ENCODE measurements around the gene COL17A1.
A peak's percentile ranks its signal among the peaks of the same experiment; 100 is the strongest.

COL17A1 gene

GRCh38 chr10:104053201-104053600 is 32.5 kb downstream of the COL17A1 start:
- in situ Hi-C loops (cut with HindIII; ENCODE audit: low sequenced_read_pairs): no loop called here
- DNase-seq (ENCODE audit: low read depth, low spot score): no peak
- H3K4me3 ChIP-seq (ENCODE audit: low read depth, low read length): no peak overlapping the region
- TF ChIP-seq, protein P1, sequence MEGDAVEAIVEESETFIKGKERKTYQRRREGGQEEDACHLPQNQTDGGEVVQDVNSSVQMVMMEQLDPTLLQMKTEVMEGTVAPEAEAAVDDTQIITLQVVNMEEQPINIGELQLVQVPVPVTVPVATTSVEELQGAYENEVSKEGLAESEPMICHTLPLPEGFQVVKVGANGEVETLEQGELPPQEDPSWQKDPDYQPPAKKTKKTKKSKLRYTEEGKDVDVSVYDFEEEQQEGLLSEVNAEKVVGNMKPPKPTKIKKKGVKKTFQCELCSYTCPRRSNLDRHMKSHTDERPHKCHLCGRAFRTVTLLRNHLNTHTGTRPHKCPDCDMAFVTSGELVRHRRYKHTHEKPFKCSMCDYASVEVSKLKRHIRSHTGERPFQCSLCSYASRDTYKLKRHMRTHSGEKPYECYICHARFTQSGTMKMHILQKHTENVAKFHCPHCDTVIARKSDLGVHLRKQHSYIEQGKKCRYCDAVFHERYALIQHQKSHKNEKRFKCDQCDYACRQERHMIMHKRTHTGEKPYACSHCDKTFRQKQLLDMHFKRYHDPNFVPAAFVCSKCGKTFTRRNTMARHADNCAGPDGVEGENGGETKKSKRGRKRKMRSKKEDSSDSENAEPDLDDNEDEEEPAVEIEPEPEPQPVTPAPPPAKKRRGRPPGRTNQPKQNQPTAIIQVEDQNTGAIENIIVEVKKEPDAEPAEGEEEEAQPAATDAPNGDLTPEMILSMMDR (IDR thresholded peaks at IDR 0.05; ENCODE audit: low read depth, low read length): no peak

DNA sequence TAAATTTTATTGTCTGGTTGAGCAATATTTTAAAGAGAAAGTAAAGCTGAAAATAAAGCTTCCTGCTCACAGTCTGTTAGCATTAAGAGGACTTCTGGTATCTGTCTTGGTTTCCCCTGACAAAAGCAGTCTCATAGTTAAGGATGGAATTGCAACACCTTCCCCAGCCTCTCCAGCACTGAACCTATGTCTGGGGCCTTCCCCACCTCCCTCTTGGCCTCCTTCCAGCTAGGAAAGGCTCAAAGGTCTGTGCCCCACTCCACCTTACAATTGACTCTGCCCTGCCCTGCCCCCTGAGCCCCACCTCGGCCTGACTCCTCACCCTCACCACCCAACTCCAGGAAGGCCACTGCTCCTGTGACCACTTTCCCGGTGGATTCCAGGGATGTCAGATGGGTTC is 33.2 kb downstream of the COL17A1 start:
- TF ChIP-seq, protein P1 (IDR thresholded peaks at IDR 0.05; ENCODE audit: low read depth, low read length): no peak
- in situ Hi-C loops (cut with HindIII; ENCODE audit: low sequenced_read_pairs): no loop called here
- DNase-seq (ENCODE audit: low read depth, low spot score): no peak
- H3K4me3 ChIP-seq (ENCODE audit: low read depth, low read length): no peak overlapping the region

DNA sequence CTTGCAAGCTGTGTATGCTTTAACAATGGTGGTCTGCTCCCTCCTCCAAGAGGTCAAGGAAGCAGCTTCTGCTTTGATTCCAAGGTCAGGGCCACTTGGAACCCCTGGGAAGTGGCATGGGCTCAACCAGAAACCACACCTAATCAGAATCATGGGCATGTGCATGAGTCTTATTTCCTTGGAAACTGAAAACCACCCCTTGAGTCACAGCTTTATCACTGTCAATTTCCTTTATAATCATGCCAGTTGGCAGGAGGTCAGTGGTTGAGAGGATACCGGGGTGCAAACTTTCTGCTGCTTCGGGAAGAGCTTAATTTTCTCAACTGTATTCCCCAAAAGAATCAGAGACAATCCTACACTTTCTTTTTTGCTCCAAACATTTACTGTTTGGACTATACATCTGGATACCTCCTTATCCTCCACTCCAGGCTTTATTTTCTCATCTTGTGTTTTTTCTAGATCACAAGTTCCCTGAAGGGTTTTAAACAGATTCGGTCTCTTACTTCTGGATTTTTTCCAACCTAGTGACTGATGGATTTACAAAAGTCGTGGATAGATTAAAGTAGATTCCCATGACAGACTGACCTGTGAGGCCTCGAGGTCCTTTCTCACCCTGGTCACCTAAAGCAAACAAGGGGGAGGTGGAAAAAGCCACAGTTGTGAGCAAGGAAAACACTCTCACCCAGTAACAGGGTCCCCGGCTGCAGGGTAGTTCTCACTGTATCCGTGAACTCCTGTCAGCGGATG is 36.0 kb downstream of the COL17A1 start:
- no peak overlapping the region for H3K4me3 ChIP-seq (ENCODE audit: low read depth, low read length)
- peak; percentile 67 for DNase-seq (ENCODE audit: low read depth, low spot score)
- TF ChIP-seq, protein P1 (IDR thresholded peaks at IDR 0.05; ENCODE audit: low read depth, low read length): no peak
- in situ Hi-C loops (cut with HindIII; ENCODE audit: low sequenced_read_pairs): no loop called here

DNA sequence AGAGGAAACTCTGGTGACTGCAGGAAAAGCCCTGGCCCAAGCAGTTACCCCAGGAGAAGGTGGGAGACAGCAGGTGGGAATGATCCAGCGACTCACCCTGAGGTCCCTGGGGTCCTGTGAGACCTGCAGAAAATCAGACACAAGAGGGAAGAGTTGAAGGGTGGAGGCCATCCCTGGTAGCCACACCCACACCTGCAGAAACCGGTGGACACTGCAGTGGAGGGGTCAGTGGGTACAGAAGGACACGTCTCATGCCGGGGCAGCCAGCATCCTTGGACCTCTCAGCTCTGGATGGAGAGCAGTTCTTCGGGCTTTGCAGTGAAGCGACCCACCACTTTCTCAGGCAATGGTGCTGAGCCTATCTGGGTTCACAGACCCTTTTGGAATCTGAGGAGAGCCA is 39.0 kb downstream of the COL17A1 start:
- DNase-seq (ENCODE audit: low read depth, low spot score): no peak
- TF ChIP-seq, protein P1 (IDR thresholded peaks at IDR 0.05; ENCODE audit: low read depth, low read length): no peak
- no peak overlapping the region for H3K4me3 ChIP-seq (ENCODE audit: low read depth, low read length)
- in situ Hi-C loops (cut with HindIII; ENCODE audit: low sequenced_read_pairs): no loop called here

DNA sequence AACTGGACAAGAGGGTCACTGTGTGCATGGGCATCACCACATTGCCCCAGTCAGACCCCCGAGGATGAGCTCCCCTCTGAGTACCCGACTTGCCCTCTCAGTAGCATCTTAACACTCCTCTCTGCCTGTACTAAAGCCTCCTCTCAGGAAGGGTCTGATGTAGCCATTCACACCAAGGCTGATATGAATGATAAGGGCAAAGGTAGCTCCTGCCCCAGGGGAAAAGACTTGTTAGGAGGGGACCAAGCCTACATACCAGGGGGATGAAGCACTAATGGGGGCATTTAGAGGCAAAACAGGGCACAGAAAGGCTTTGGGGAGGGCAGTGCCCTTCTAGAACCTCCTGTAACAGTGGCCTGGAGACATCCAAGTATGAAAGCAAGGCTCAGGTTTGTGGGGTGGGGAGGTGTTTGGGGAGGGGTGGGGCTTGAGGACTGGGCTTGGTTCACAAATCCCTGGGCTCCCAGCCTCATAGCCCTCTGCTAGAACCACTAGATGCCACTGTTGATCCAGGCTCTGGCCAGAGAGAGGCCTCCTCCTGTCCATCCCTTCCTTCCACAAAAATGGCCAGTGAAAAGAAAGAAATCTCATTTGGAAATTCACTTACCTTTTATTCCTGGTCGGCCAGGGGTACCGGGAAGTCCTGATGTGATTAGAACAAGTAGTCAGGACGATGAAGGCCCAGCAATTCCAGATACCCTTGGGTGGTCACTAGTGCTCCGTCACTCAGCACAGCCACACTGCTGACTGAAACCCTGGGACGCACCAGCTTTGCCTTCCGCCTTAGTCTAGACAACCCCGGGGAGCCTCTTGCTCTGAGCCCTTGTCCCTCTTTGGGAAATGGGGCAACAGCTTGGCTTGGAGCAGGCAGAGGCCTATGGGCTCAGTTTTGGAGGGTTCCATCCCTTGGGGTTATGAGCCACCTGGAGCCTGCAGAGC is 40.3 kb downstream of the COL17A1 start:
- no peak overlapping the region for H3K4me3 ChIP-seq (ENCODE audit: low read depth, low read length)

DNA sequence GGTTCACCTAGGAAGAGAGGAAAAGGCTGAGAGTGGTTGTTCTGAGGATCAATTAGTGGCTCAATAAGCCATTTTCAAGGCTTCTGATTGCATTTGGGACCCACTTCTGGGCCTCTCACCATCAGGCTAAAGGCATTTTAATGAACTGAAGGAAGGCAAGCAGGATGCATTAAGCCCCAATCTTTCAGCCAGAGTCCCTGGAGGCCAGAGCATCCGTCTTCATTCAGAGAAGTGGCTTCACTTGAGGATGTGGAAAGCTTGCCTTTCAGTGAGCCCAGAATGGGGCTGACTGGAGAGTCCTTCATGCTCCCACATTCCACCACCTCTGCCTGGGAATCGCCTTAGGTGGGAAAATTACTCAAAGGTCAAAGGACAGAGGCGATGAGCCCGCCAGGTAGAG is 41.8 kb downstream of the COL17A1 start:
- in situ Hi-C loops (cut with HindIII; ENCODE audit: low sequenced_read_pairs): no loop called here
- H3K4me3 ChIP-seq (ENCODE audit: low read depth, low read length): no peak overlapping the region
- TF ChIP-seq, protein P1 (IDR thresholded peaks at IDR 0.05; ENCODE audit: low read depth, low read length): no peak
- no peak for DNase-seq (ENCODE audit: low read depth, low spot score)

More for the DNA sequence above, 40.3 kb downstream of the COL17A1 start:
- TF ChIP-seq, protein P1 (IDR thresholded peaks at IDR 0.05; ENCODE audit: low read depth, low read length): peak; percentile 87
- peak; percentile 73 for DNase-seq (ENCODE audit: low read depth, low spot score)
- in situ Hi-C loops (cut with HindIII; ENCODE audit: low sequenced_read_pairs): no loop called here
